Activated CD4-positive, alpha-beta T cell treated with anti-CD3 and anti-CD28 coated beads, Interleukin-2, amount 50 U/mL, for 4 hours (primary cell): ENCODE results near the gene GLDN.

ENCODE experiments used
- DNase-seq, 2 experiments: peaks; one replicate each; pipeline ENCODE4 v3.0.0-alpha.2; 2020

The GLDN gene

DNA sequence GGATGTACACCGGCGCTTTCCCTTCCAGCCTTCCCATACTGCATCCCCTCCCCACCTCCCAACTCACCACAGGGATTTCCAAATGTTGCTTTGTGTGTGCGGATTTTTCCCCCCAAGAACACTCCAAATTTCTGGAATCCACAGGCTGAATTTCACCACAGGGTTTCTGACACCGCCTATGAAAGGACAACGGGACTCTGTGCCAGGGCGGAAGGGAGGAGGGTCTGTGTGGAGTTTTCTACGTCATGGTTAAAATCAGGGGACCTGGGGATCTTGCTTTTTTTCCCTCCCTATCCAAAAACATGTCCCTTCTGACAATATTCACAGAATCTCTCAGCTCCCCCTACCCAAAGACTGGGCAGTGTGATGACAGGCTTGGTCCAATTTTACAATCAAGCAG lies 17.7 kb upstream of the GLDN start:
- no peak for DNase-seq

DNA sequence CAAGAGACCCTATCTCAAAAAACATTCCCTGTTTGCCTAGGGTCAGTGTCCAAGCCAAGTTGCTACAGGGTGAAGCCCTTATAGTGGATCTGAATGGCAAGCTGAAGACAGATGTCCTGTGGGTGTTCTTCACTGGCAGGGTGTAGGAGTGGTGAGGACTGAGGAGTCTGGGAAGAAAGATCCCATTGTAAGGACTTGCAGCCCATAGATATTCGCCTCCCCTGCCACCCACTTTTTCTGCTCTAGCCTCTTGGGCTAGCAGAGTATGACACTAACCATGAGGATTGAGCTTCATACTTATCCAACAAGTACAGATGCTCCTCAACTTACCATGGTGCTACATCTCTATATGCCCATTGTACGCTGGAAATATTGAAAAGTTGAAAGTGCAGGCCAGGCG lies 16.3 kb upstream of the GLDN start:
- DNase-seq: no peak

GRCh38 chr15:51327081-51327480 lies 14.4 kb upstream of the GLDN start:
- no peak for DNase-seq

- no peak for DNase-seq
Measured at GRCh38 chr15:51328926-51329325, 12.5 kb upstream of the GLDN start.

- no peak for DNase-seq
Measured at GRCh38 chr15:51331141-51331540, 10.3 kb upstream of the GLDN start.

- DNase-seq: no peak
Measured at GRCh38 chr15:51332206-51333147, 9.0 kb upstream of the GLDN start.

GRCh38 chr15:51333571-51333970 lies 7.9 kb upstream of the GLDN start:
- no peak for DNase-seq

DNA sequence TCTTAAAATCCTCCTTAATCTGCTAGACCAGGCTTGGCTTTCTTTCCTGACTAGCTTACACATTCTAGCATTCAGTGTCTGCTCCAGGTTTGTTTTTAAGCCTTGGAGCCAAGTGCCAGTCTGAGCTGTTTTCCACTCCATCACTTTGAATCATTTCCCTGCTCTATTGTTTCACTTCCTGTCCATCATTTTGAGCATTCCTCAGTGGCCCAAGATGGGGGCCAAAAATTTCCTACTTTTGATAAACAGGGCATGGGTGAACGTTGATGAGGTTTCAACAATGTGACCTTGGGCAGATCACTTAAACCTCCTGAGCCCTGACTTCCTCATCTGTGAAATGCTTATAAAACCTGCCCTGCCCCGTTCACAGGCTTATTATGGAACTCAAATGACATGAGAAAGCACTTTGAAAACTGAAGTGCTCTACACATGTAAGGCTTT lies 7.4 kb upstream of the GLDN start:
- no peak for DNase-seq

- DNase-seq: no peak
Measured at GRCh38 chr15:51335087-51335486, 6.4 kb upstream of the GLDN start.

DNA sequence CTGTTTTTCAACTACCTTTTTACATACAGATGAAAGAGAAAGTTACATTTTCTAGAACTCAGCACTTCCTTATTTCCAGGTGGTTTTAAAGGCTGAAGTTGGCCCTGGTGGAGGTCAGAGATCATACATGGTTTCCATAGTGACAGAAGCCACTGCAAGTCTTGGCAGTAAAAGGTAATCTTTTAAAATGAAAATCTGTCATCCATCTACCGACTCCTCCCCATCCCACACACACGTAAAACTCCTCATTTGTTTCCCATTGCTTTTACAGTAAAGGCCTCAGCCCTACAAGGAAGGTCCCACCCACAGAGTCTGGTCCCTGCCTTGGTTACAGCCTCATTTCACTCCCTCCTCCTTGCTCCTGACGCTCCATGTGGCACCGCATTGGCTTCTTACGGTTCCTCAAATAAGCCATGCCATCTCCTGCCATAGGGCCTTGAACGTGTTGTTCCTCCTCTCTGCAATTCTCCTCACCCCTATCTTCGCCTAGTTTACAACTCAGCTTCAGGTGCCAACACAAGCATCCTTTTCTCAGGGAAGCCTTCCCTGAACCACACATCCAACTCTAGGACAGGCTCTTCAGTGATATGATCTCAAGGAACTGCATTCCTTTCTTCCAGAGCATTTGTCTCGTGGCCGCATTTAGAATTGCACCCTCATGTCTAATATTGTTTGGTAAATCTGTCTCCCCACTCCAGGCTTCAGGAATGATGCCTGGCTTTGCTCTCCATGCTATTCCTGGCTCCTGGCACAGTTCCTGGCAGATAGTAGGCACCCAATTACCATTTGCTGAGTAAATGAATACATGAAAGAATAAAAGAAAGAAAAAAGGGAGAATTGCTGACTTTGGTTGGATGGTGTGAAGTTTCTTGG lies 5.7 kb upstream of the GLDN start:
- no peak for DNase-seq

- no peak for DNase-seq
Measured at GRCh38 chr15:51338496-51338895, 3.0 kb upstream of the GLDN start, which contains the start of gene CYP19A1. CYP19A1 (minus strand) TSS chr15:51338596; CDS start chr15:51242912, 95,684 bp downstream.

DNA sequence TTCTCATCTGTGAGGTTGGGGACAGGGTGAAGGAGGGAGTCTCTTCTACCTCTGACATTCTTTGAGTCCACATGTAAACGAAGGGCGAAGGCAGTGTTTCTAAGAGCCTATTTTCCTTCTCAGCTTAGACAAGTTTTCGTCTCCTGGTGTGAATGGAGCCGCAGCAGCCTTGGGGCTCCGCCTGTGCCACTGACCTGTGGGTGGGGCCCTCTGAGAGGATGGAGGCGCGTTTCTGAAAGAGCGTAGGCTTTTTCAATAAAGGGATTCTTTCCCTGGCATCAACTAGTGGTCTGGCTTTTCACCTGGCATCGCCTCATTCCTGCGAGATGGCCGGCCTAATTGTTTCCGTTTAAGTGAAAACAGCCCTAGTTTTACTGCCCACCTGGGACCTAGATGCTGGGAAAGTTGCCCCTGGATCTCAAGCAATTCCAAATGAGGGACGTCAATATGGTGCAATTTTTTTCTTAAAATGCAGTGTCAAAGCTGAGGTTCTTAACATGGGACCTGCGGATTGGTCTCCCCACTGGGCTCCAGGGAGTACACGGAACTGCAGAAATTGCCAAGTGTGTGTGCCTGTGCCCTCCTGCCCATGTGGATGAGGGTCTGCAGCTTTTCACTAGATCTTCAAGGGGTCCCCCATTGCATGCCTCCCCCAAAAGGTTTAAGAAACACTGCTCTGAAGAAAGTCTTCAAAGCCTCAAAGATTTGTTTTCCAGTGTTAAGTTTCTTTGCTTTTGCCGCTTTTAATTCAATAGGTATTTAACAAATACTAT lies 958 bp downstream of the GLDN start:
- no peak for DNase-seq

- DNase-seq: no peak
Measured at GRCh38 chr15:51343466-51343865, 2.0 kb downstream of the GLDN start.

- no peak for DNase-seq
Measured at GRCh38 chr15:51346136-51346535, 4.7 kb downstream of the GLDN start.

GRCh38 chr15:51348688-51349087 lies 7.2 kb downstream of the GLDN start:
- no peak for DNase-seq

- DNase-seq: no peak
Measured at GRCh38 chr15:51349156-51349844, 7.8 kb downstream of the GLDN start.

DNA sequence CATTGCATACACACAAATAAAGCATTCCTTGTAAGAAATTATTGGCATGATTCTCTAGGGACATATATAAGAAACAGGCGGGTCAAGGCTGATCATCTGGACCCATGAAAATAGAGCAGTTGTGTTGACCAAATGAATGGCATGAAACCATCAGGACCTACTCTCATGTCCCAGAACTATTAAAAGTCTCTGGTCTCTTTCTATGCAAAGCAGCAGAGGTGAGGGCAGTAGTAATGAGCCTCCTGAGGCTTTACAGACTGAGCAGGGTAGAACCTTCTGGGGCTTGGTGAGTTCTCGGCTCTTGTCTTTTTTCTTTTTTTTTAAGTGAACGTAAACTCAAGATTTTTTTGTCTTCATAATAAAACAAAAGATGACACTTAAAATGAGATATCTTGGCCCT lies 9.3 kb downstream of the GLDN start:
- DNase-seq: no peak

DNA sequence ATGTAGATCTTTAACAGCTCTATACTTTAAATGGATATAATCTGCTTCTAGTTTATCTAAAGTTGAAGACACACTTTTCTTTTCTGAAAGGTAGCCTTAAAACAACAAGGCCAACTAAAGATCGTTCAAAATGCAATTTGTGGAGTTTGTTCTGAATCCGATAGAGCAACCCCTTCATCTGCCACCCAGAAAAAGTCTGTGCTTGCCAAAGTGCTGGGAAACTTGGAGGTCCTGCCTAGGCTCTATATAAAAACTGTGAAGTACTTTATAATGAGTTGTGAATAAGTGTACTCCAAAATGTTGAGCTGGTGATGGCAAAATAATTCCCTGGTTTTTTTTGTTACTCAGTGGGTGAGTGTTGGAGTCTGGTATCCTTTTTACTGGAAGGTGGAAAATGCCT lies 12.5 kb downstream of the GLDN start:
- no peak for DNase-seq

GRCh38 chr15:51355096-51355495 lies 13.6 kb downstream of the GLDN start:
- no peak for DNase-seq

DNA sequence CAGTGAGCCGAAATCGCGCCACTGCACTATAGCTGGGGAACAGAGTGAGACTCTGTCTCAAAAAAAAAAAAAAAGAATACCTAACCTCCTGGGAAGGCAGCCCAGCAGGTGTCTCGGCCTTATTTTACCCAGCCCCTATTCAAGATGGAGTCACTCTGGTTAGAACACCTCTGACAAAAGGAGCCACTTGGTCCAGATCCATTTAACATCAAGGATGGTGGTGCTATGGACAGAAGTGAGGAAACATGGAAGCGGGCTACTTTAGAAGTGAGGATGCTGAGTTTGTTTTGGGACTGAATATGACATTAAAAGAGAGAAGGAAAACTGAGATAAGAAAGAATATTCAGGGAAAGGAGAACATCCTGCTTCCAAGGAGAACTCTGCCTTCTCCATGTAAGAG lies 14.7 kb downstream of the GLDN start:
- no peak for DNase-seq

DNA sequence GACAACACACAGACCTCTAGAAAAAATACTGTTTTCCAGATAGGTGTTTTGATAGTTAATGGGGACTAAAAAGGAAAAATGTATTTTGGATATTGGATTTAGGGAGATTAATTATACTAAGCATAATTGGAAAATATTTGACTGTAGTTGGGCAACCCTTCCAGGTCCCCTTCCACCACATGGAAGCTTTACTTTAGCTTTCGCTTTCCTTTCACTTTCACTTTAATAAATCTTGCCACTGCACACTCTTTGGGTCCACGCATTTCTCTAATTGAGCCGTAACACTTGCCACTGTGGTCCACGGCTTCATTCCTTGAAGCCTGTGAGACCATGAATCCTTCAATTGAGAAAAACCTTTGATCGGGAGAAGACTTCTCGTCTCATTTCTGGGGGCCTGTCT lies 15.5 kb downstream of the GLDN start:
- DNase-seq: no peak

DNA sequence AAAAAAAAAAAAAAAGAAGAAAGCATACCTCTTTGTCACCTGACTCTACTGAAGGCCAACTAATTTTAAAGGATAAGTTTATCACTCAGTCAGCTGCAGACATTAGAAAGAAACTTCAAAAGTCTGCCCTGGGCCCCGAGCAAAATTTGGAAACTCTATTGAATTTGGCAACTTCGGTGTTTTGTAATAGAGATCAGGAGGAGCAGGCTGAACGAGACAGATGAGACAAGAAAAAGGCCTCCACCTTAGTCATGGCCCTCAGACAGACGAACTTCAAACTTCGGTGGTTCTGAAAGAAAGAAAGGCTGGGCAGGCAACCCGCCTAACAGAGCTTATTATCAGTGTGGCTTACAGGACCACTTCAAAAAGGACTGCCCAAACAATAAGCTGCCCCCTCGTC lies 18.5 kb downstream of the GLDN start:
- DNase-seq: no peak
